Measurements from ENCODE around the gene BEAN1.

BEAN1 gene

DNA sequence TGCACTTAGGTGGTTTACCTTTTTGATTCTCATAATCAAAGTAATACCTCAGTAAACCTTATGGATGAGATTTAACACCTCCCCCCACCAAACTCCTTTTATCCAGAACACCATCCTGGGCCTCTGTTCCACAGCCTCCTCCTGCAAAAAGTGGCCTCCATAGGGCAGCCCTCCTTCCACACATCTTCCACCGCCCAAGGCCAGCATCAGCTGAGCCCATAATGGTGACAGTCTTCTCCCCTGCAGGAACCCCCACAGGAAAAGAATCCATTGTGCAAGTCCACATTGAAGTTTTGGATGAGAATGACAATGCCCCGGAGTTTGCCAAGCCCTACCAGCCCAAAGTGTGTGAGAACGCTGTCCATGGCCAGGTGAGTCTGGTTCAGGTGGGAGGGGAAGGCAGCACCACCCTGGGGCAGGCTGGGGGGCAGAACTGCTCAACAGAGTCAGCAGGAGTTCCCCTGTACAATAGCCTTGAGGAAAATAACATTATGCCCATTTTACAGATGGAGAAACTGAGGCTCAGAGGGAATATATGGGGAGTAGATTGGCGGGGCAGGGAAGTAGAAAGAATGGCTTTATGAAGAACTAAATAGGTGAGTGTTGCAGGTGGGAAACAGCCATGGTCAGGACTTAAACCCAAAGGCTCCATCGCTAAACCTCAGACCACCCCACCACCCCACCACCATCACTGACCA, 29.2 kb upstream of the BEAN1 start:
- DNase-seq, result no peak

- DNase-seq, result peak; percentile 37
Measured at GRCh38 chr16:66399031-66399430, 28.1 kb upstream of the BEAN1 start.

- DNase-seq, result peak; percentile 23
Measured at GRCh38 chr16:66399930-66400329, 27.2 kb upstream of the BEAN1 start.

- no peak for DNase-seq
Measured at GRCh38 chr16:66400503-66401380, 26.4 kb upstream of the BEAN1 start.

DNA sequence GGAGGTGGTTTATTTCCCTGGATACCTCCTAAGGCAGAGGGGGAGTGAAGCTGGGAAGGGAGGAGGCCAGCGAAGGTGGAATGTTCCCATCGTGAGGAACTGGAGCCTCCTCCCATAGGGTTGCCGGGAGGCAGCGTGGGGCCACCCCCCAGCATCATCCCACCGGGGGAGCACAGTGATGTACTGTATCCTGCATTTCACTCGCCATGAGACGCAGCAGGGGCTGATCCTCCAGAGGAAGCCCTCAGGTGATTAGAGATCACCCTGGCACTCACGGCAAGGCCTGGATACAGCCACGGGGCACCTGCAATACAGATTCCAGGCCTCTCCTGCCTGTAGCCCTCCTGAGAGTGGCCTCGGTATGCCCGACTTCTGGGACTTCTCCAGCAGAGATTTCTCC, 25.5 kb upstream of the BEAN1 start:
- DNase-seq, result no peak

DNA sequence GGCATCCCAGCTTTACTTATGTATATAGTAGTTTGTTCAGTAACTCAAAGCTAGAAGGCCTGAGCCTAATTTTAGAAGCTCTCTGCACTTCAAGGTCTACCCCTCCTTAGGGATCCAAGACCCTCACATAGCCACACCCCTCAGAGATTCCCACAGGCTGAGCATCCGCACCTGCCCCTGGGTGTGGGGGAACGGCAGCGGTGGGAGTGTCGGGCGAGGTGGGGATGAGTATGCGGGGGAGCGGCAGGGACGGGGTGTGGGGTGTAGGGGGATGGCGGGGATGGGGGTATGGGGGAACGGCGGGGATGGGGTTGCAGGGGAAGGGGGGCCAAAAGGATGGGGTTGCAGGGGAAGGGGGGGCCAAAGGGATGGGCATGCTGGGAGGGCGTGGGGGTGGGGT, 24.9 kb upstream of the BEAN1 start:
- no peak for DNase-seq

DNA sequence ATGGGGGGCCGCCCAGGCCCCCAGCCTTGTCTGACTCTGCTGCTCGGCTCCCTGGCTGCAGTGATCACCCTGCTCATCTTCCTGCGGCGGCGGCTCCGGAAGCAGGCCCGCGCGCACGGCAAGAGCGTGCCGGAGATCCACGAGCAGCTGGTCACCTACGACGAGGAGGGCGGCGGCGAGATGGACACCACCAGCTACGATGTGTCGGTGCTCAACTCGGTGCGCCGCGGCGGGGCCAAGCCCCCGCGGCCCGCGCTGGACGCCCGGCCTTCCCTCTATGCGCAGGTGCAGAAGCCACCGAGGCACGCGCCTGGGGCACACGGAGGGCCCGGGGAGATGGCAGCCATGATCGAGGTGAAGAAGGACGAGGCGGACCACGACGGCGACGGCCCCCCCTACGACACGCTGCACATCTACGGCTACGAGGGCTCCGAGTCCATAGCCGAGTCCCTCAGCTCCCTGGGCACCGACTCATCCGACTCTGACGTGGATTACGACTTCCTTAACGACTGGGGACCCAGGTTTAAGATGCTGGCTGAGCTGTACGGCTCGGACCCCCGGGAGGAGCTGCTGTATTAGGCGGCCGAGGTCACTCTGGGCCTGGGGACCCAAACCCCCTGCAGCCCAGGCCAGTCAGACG, 24.4 kb upstream of the BEAN1 start:
- no peak for DNase-seq

DNA sequence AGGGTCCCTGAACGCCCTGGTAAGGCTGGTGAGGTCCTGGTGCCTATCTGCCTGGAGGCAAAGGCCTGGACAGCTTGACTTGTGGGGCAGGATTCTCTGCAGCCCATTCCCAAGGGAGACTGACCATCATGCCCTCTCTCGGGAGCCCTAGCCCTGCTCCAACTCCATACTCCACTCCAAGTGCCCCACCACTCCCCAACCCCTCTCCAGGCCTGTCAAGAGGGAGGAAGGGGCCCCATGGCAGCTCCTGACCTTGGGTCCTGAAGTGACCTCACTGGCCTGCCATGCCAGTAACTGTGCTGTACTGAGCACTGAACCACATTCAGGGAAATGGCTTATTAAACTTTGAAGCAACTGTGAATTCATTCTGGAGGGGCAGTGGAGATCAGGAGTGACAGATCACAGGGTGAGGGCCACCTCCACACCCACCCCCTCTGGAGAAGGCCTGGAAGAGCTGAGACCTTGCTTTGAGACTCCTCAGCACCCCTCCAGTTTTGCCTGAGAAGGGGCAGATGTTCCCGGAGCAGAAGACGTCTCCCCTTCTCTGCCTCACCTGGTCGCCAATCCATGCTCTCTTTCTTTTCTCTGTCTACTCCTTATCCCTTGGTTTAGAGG, 23.5 kb upstream of the BEAN1 start:
- DNase-seq, result no peak

GRCh38 chr16:66405057-66405783, 21.9 kb upstream of the BEAN1 start:
- DNase-seq, result no peak

DNA sequence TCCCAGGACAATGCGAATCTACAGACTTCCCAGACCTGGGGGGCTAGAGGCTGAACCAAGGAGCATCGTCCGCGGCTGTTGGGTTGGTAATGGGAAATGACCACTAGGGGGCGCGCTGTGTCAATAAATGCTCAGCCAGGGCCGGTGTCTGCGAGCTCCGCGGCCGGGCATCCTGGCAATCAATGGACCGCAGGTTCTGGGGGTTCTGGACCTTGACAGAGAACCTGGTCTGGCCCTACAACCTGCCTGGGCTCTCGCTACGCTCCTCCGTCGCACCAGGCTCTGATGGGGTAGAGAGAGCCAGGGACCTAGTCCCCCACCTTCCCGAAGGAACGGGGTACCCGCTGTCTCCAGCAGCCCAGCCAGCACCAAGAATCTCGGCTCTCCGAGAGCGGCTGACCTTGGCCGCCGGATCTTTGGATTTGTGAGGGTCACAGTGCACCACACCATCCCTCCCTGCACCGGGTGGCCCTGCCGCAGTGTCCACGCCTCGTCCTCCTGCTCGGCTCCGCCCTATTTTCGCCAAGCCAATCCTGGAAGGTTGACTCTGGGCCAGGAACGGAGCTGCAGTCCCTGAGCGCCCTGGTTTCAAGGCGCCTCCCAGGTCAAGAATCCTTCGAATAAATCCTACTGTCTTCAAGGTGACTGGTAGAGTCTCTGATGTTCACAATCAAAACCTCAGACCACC, 20.4 kb upstream of the BEAN1 start:
- peak; percentile 57 for DNase-seq

DNA sequence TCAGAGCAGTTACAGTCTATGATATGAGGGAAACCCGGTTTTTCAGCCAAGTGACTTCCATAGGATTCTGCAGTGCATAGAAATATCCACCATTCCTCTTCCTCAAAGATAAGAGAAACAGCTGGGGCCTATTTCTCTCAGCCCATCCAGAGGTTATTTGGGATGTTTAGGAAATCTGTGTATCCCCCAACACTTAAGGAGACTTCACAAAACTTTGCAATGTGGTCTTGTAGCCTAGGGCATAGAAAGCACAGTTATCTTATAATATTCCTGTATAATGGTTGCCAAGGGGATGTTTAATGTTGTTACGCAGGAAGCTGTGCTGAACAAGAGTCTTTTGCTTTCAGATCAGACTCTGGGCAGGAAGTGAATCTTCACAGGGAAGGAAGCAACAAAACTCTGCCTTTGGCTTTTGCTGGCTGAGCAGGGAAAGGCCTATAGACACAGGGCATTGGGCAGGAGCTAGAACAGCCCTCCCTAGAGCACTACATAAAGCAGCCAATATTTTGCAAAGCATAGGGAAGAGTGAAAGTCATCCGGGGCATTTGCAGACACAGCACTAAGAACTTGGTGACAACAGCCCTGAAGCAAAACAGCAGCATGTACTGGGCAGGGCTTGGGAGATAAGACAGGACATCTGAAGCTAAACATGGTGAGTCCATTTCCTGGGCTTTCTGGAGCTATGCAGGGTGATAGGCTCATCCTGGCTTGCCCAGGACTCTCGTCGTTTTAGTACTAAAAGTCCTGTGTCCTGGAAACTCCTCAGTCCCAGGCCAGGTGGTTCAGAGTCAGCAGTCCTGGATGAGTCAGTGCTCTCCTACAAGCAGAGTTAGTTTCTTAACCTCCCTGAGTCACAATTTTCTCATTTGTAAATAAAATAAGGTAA, 18.7 kb upstream of the BEAN1 start:
- DNase-seq, result peak; percentile 62

DNA sequence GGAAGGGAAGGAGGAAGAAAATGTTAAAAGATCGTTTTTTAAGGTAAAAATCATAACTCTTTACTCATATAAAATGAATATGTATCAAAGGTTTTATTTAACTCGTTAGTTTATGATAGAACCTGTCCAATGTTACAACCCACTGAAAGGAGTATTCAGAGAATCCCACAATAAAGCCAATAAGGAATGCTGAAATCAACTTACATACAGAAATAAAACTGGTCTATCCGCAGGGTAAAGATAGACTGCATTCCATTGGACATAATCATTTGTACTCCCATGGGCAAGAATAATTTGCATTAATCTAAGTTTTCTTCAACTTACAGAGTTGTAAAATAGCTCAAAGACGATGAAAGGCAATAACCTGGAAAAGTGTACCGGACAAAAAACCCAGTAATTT, 17.9 kb upstream of the BEAN1 start:
- peak; percentile 79 for DNase-seq

- no peak for DNase-seq
Measured at GRCh38 chr16:66412182-66412581, 14.9 kb upstream of the BEAN1 start.

DNA sequence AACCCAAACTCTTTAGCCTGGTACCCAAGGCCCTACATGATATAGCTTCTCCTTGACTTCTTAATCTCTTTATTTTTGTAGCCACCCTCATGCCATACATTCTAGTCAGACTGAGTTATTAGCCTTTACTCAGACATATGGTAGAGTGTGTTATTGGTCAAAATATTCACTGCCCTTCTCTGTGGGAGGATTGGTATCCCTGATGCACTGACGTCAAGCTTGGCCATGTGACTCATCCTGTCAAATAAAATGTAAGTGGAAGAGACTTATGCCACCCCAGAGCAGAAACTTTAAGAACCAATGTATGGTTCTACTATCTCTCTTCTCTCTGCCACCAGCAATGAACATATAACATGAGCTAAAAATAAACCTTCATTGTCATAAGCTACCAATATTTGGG, 12.2 kb upstream of the BEAN1 start:
- peak; percentile 68 for DNase-seq

- no peak for DNase-seq
Measured at GRCh38 chr16:66416136-66416535, 11.0 kb upstream of the BEAN1 start.

GRCh38 chr16:66416939-66417700, 10.0 kb upstream of the BEAN1 start:
- peak; percentile 92 for DNase-seq

GRCh38 chr16:66418165-66418962, 8.7 kb upstream of the BEAN1 start:
- DNase-seq, result no peak

DNA sequence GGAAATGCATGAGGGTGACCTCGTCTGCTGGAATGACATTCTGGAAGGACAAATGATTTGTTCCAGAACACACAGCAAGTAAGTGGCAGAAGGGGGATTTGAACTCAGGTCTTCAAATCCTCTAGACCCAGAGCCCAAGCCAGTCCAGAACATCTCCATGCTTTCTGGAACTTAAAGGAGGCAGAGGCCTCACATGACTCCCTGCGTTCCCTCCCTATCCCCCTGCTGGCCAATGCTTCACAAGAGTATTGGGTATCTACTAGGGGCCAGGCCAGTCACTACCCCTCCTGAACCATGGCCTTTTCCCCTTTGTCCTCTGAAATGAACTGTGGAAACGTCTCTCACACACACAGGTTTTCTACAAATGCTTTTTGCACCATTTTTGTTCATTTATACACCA, 7.6 kb upstream of the BEAN1 start:
- no peak for DNase-seq

GRCh38 chr16:66420396-66420795, 6.7 kb upstream of the BEAN1 start:
- DNase-seq, result no peak
